CD4-positive, alpha-beta T cell treated with Interferon gamma for 1 hour (primary cell): ENCODE data around the gene PAQR5.
A peak's percentile ranks its signal among the peaks of the same experiment; 100 is the strongest.

Experiments used
- DNase-seq: peaks from one replicate; pipeline ENCODE4 v3.0.0-alpha.2; 2020

The PAQR5 gene

DNA sequence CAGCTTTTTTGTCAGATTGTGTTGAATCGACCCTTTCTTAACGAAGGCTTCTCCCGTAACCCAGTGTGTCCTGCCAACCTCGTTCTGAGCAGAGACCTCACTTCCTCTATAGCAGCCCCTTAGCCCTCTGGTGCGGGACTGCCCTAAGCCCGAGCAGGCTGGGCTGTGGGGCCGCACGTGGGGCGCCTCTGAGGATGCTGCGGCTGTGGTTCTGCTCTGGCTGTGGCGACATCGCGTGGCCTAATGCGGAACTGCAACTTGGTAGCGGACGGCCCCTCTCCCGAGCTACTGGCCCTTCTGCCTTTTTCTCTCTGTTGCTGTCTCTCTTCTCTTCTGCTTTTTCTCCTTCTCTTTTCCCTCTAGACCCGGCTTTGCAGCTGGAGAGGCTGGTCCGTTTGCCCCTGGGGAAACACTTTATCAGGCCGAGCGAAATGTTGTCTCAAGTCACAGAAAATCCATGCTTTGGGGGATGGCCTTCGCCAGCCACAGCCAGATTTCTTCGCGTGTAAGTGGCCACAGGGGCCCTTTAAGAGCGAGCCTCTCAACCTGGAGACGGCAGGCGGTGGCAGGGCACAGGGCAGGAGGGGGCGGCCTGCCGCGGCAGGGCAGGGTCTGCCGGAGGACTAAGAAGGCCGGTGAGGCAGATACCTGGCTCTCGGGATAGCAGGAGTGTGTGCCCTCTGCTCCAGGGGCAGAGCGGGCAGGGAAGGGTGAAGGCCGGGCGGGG is 96.0 kb downstream of the PAQR5 start:
- peak; percentile 71 for DNase-seq

DNA sequence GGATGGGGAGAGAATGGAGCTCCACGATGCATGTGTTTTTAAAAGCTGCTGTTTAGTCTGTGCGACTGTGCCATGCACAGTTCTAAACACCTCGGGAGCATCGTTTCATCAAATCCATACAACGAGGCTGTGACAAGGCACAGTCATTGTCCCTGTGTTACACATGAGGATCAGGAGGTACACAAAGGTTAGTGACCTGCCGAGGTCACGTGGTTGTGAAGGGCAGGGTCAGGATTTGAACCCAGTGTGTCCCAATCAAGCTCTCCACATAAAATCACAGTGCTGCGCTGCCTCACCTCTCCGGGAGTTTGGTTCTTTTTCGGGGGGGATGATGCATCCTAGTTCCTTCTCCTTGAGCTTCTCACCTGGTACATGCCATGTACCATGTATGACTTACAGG is 96.7 kb downstream of the PAQR5 start:
- DNase-seq: no peak

- no peak for DNase-seq
Measured at GRCh38 chr15:69395991-69396390, 97.3 kb downstream of the PAQR5 start.

GRCh38 chr15:69398491-69398891 is 99.8 kb downstream of the PAQR5 start:
- no peak for DNase-seq

GRCh38 chr15:69400850-69401249 is 102.1 kb downstream of the PAQR5 start:
- DNase-seq: no peak

DNA sequence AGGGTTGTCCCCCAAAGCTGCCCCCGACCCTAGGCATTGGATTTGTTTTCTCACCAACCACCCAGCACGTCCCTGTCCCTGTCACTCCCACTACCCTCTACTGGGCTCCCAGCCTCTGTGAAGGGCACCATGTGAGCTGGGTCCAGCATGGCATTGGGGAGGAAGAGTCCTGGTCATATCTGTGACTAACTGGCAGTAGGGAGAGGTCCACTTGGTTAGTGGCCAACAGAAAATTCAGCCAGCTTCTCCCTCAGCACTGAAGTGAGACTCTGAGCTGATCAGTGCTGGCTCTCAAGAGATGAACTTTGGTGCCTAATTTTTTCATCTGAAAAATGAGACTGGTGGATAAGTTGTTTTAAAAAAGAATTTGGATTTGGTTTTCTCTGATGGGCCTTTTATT is 104.1 kb downstream of the PAQR5 start:
- DNase-seq: no peak

DNA sequence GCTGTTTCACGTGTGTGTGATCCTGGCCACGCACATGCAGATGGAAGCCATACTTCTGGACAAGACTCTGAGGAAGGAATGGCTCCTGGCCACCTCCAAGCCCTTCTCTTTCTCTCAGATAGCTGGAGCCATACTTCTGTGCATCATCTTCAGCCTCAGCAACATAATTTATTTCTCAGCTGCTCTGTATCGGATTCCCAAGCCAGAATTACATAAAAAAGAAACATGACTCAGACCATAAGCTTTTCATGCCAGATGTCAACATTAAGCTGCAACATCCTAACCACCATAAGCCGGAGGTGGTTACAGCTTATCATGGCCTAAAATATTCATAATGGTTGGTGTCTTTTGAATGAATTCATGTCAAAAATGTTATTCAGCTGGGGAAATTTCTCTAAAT is 104.9 kb downstream of the PAQR5 start:
- no peak for DNase-seq

- DNase-seq: no peak
Measured at GRCh38 chr15:69405110-69405509, 106.4 kb downstream of the PAQR5 start.

DNA sequence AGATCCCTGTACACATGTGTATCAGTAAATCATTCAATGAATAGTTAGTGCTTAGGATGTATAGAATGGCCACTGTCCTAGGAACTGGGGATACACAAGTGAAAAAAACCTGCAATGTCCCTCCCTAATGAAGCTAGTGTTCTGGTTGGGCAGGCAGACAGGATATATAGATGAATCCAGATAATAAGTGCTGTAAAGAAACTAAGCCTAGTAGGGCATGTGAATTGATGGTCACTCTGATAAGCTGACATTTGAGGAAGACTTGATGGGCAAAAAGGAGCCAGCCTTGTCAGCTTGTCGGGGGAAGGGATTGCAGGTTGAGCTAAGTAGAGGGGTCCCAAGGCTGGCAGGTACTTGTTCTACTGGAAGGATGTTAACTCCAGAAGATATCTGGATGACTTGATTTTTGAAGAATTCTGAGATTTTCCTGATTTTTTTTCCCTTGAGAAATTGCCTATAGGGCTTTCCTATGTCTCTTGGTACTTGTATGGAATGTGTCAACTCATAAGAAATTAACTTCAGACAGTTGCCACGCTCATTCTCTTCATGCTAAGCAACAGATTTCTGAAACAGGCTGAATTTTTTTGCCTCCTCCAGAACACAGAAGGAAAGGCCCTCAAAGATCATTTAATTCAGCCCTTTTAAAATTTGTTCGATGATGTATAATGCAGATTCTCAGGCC is 109.1 kb downstream of the PAQR5 start:
- DNase-seq: no peak

DNA sequence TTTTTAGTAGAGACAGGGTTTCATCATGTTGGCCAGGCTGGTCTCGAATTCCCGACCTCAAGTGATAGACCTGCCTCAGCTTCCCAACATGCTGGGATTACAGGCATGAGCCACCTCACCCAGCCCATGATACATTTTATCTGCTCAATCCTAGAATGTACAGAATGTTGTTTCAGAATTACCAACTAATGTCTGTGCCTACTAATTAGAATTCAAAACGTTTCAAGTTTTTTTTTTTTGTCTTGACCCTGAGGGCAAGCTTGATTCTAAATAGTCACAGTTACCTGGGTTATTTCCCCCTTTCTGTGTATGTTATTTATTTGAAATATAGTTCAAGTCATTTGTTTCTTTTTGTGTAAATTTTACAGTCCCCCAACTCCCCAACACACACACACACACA is 110.1 kb downstream of the PAQR5 start:
- DNase-seq: no peak

- no peak for DNase-seq
Measured at GRCh38 chr15:69410248-69410874, 111.6 kb downstream of the PAQR5 start.

DNA sequence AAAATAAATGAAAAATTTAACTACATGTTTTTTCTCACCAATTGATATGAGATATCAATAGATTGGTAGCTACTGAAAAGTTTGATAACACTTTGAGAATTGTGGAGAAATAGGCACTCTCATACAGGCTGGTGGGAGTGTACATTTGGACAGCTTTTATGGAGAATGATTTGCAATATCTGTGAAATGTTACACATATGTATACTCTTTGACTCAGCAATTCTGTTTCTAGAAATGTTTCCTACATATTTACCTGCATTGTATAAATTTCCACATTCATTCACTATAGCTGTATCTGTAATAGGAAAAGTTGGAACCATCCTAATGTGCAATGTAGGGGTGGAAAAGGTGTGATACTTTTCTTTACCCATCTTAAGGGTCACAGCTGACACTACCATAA is 113.6 kb downstream of the PAQR5 start:
- DNase-seq: no peak

DNA sequence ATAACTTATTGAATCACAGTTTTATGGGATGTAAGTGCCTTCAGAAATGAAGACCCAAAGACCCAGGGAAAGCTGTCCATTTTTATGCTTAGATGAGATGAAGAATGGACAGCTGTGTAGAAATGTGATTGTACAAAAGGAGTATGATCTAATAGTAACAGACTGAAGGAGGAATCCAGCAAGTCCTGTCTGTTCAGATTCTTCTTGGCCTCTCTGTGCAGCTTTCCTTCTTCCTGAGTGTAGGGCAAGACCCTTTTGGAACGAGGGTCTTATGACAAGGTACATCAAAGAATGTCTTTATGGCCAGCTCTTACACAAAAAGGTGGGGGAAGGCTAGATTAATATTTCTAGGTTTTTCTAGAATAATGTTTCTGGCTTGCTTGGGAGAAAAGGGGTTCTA is 114.0 kb downstream of the PAQR5 start:
- no peak for DNase-seq

GRCh38 chr15:69413822-69414700 is 115.3 kb downstream of the PAQR5 start, which contains the start of gene KIF23:
Gene KIF23, plus strand, starts transcription at chr15:69414349. Its CDS starts 117 bp downstream, at chr15:69414466.
- peak; percentile 92 for DNase-seq

DNA sequence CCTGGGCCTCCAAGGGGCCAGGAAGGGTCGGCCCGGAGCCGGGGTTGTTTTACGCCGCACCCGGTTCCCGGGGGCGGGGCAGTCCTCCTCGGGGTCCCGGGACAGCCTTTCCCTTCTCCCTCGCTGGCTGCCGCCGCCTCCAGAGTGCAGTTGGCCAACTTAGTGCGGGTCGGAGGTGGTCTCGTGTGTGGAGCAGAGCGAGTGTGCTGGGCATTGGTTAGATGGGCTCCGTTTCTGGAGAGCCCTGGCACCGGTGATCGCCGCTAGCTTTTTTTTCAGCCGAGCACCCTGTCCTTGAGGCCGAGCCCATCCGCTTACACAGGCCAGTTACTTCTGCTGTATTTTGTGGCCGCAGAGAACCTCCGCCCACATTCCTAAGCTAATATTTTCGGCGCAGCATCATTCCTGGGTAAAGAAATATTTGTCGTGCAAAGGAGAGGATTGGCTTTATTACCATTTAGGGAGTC is 116.0 kb downstream of the PAQR5 start:
- DNase-seq: no peak

- no peak for DNase-seq
Measured at GRCh38 chr15:69415381-69415780, 116.7 kb downstream of the PAQR5 start.

- no peak for DNase-seq
Measured at GRCh38 chr15:69417581-69417980, 118.9 kb downstream of the PAQR5 start.

DNA sequence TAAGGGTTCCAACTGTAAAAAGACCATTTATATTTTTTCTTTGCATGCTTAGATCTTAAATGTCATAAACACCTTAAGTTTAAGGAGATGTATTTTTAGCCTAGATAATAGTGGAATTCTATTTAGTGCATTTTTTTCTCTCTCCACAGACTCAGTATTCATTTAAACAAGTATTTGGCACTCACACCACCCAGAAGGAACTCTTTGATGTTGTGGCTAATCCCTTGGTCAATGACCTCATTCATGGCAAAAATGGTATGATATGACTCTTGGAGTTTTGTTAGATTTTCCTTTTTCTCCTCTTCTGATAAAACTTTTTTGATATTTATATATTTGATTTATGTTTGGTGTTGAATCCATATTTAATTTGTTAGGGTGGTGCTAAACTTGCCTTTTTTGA is 122.8 kb downstream of the PAQR5 start:
- DNase-seq: no peak

- DNase-seq: no peak
Measured at GRCh38 chr15:69422336-69422895, 123.7 kb downstream of the PAQR5 start.

DNA sequence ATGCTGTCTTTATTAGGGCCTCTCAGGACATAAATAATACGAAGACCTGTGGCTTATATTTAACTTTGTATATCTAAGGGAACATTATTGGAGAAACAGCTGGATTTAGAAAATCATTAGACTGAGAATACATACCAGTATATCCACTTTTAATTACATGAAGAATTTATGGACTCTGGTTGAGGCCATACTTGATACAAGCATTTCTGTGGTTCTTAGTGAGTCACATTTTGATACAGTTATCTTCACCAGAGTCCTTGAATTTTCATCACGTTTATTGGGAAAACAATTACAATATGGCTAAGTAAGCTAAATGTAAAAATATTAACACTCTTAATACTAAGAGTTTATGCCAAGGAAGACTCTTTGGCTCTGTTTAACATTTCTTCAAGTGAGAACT is 125.3 kb downstream of the PAQR5 start:
- DNase-seq: no peak

DNA sequence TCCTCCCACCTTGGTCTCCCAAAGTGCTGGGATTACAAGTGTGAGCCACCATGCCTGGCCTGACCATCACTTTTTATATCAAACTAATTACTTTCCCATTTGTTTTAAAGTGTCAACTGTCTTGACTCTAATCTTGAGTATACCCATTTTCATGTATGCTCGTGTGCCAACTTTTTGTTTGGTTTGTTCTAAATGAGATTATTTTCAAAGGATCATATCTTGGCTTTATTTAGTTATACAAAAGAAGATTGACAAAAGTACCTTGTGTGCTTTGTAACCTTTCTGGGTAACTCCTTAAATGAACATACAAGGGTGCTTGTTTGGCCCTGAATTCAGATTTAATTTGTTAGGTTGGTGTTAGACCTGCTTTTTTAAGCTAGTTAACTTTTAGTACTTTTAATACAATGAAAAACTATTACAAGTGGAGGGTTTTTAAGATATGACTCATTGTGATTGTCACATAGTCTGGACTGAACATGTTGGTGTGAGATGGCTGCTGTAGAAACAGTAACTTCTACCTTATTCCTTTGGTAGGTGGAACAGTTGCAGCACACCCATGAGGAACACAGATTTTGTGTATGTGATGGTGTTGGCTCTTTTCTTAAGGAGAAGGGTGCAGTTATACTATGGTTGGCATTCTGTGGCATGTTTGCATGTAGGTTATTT is 126.2 kb downstream of the PAQR5 start:
- DNase-seq: no peak

DNA sequence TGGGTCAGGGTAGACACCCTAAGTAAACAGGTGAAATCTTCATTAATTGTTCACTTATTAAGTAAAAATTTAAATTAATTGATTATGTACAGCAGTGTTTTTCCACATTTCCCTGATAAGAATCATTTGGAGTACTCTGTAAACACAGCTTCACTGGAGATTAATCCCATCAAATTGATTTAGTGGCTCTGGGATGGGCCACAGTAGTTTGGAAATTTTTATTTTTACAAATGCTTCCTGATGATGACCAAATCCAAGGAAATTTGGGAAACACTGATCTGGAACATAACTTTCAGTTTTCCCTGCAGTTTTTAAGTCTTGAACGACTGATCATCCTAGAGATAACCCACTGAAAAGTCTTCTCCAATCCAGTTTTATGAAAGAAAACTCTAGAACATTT is 135.1 kb downstream of the PAQR5 start:
- no peak for DNase-seq
